GM21526 (cell line): ENCODE results near the gene SLC25A1.

Experiments
- ATAC-seq: cut with Tn5 transposase; IDR thresholded peaks from one replicate; pipeline ENCODE4 v1.9.1; 2021; ENCODE audit warnings: moderate library complexity; ENCODE audit not compliant: unreplicated experiment, low FRiP score

SLC25A1 gene

DNA sequence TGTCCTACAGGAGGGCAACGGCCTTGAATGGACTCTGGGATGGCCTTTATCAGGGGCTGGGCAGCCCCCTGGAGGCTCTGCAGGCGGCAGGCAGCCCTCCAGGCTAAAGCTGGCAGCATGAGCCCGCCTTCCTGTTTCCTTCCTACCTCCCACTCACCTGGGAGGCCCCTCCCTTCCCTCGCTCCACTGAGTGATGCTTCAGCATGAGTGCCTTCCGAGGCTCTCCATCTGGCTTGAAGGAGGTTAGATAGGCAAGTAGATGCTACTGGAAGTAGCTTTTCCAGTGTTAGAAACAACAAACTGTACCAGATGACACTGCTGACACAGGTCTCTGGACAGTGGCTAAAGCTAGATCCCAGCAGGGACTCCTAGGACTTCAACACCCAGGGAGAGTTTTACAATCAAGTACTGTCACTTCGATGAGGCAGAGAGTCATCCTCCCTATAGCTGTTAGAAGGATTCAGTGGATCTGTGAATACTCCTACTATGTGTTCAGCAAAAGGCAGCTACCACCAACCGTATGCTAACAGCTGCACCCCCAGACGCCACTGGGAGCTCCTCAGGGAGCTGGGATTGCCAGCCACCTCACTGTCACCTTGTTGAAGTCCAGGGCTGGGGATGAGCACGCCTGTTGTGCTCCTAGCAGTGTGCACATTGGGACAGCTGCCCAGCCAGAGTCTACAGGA is 4.1 kb upstream of the SLC25A1 start:
- ATAC-seq: no peak

DNA sequence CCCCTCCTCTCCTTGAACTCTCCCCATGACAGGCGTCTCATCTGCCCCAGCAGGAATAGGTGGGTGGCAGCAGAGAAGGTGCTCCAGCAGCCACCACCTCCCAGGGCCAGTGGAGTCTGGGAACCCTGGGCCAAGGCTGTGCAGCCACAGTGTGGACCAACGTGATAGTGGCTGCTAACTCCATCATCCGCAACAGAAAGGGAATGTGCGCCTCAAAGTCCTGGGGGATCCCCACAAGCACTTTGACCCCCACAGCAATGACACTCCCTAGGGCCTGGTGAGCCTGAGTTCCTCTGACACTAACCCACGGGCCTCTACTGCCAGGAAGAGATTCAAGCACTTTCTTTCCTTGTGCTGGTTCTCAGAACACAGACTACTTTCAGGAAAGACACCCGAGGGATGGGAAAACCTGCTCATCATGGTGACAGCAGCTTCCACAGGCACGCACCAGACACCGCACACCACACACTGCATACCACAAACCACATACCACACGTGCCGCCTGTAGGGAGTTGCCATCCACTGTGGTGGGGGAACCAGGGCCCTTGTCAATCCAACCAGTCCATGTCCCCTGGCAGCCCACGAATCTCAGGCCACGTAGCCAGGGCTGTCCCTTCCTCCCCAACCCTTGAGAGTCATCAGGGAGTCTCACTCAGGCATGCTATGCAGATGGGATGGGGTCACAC is 3.4 kb upstream of the SLC25A1 start:
- no peak for ATAC-seq

DNA sequence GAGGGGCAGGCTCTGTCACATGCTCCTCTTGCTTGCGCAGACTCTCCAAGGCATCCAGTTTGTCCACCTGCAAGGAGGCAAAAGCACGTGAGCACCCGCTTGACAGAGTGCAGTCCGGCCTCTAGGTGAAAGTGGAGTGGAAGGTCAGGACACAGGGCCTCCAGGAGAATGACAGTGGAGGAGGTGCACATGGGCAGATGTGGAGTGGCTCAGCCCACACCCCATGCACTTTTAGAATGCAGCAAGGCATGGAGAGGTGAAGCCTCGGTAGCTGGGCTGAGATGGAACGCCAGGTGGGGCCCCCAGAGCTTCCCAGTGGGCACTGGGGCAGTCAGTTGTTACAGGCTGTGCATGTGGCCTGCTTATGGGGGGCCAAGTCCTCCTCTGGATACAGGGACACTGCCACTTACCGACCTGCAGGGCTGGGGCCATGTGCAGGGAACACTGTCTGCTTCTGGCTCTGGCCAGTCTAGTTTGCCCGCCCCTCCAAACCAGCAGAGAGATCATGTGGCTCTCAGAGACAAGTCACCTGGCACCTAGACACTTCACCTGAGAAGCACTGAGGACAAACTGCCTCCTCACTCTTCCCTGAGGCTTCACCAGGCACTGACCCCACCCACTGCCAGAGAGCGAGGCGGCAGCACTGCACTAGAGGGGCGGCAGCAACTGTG is 2.3 kb upstream of the SLC25A1 start:
- ATAC-seq: no peak

DNA sequence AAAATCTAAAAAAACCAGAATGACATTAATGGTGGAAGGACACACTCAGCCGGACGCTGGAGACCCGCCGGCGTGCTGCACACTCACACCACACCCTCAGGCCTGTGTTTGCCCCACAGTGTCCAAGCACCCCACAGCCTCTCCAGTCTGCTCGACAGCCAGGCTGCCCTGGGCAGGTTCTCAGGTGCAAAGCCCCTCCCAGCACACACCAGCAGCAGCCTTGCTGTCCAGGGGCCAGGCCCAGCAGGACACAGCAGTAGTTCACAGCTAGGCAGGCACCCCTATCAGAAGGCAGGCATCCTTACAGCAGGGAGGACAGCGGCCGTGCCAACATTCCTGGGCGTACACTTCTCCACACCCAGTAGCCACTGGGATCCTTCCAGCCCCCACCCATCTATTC is 1.7 kb upstream of the SLC25A1 start:
- ATAC-seq: no peak

DNA sequence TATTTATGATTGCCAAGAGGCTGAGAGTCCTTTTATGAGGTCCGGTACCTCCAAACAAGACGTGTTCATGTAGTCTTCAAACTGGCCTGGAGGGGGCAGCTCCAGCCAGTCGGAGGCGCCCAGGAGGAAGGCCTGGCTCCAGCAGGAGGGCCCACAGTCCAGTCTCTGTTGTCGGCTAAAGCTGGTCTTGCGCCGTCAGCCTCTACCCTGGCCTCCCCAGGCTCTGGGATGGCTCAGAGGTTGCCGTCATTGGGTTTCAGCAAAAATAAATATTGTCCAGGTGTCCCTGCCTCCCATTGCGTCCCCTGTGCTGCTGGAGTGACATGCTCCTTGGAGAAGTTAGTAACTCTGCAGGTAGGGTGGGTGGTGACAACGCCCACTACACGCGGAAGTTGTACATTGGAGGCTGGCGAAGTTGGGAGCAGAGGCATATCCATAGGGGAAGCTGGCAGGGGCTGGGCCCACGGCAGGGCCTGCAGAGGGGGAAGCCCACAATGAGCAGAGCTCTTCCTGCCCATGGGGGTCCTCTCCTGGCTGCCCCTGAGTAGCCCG is 1.0 kb upstream of the SLC25A1 start:
- ATAC-seq: peak; percentile 39

DNA sequence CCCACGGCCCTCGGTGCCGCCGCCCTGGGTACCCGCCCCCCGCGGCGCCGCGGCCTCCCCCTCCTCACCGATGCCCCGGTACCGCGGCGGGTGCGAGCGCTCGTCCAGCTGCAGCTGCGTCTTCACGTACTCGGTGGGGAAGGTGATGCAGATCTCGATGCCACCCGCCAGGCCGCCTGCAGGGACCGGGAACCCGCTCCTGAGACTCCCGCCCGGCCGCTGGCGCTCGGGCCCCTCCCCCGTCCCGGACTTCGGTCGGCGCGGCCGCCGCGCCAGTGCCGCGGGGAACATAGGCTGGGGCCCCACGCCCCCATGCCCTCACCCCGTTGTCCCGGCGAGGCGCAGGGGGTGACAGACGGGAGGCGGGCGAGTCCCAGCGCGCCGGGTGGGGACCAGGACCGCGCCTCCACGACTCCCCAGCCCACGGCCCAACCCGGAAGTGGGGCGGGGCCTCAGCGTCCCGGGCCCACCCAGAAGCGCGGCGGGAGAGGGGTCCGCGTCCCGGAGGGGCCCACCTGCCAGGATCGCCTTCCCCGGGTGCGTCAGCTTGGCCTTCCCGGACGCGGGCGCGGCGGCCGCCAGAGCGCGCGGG is 375 bp downstream of the SLC25A1 start:
- peak; percentile 24 for ATAC-seq

DNA sequence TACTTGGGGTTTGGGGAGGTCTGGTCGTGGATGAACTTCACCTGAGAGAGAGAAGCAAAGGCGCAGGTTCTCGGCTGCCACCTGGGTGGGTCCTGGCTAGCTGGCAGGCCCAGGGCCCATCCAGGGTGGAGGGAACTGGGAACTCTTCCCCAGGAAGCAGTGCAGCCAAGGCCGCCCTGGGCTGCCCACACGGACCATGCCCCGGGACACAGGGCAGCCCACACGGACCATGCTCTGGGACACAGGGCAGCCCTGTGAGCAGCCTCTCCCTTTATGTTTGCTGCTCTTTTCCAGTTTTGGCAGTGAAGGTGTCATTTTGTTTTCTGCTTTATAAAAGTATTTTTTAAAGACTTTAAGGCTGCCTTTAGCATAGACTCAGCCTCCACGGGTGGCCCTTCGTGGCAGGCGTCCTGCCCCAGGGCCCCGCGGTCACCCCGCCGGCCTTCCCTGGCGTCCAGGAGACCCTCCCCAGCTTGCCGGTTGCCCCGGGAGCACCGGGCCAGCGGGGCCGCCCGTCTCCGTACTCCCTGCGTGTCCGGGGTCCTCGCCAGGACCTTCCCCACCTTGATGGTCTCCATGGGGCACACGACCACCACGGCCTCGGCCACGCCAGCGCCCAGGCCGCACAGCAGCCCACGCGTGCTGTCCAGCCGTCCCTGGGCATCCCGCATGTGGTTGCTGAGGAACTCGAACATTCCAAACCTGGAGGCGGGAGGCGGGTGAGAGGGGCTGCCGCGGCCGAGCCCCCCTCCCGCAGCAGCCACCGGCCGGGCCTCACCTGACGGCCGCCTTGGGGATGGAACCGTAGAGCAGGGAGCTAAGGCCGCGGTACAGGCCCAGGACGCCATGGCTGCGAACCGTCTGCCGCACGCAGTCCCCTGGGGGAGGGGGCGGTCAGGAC is 1.1 kb downstream of the SLC25A1 start:
- ATAC-seq: no peak

DNA sequence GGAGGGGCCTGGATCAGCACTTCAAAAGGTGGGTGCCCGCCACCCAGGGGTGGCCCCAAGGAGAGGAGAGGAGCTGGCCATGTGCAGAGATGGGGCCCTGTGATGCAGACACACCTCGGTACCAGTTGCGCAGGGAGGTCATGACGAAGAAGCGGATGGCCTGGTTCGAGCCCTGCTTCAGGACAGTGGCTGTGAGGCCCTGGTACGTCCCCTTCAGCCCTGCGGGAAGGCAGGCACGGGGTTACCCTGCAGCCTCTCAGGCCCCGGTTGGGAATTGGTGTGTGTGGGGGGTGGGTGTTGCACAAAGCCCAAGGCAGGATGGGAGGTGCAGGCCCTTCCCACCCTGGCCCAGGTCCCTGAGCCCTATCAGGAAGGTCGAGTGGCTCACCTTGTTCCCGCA is 1.8 kb downstream of the SLC25A1 start:
- no peak for ATAC-seq

DNA sequence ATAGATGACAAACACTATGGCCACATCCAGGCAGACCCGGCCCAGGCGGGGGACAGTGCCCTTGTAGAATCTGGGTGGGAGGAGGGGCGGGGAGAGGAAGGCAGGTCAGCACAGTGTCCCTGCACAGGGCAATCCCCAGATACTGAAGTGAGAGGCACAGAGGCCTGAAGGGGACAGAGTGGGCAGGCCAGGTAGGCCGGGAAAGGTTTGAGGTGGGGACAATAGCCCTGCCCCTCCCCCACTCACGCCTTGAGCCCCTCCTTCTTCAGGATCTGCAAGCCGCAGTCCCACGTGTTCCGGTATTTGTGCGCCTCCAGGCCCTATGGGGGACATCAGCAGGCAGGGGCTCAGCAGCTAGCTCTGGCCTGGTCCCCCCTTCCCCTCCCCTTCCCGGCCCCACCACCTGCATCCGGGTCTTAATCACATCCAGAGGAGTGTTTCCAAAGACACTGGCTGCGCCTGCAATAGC is 2.3 kb downstream of the SLC25A1 start:
- no peak for ATAC-seq

DNA sequence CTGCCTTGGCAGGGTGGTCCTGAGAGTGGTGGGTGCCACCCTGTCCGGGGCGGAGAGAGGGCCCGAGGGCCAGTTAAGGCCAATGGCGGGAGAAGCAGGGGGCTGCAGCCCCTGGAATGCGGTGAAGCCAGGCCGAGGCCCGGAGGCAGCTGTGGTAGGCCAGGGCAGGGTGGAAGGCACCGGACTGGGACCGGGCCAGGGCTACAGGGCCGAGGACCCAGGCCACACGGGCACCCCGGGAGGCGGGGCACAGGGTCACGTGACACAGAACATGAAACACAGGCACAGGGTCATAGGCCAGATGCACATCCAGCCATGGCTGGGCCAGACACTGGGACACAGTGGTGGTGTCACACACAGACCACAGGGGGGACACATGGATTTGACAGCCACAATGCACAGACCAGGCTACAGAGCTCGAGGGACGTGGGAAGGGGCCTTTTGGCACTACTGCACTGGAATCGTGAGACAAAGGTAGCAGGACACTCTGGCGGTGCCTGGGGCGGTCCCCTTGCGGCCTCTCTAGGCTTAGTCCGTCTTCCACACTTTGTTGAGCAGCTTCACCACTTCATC is 2.8 kb downstream of the SLC25A1 start:
- no peak for ATAC-seq

DNA sequence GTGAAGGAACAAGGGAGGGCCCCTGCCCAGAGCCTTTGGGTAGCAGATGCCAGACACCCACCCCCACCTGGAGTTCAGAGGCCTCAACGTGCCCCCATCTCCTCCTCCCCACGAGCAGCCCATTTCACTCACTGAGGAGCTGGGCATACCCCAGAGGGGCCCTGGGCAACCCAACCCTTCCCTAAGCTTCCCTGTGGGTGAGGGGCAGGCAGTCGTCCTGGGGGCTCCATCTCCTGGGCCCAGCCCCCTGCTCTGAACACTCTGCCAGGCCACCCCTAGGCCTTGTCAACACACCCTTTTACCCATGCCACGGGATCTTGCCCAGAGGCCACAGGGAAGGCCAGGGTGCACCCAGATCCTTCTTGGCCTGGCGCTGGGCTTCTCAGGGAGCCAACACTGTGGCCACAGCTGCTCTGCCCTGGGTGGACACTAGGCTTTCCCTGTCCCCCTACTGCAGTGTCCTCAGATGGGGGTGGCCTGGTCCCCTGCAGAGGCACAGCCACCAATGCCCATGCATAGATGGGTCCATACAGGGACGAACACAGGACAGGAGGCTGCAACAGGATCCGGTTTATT is 3.4 kb downstream of the SLC25A1 start:
- ATAC-seq: no peak

DNA sequence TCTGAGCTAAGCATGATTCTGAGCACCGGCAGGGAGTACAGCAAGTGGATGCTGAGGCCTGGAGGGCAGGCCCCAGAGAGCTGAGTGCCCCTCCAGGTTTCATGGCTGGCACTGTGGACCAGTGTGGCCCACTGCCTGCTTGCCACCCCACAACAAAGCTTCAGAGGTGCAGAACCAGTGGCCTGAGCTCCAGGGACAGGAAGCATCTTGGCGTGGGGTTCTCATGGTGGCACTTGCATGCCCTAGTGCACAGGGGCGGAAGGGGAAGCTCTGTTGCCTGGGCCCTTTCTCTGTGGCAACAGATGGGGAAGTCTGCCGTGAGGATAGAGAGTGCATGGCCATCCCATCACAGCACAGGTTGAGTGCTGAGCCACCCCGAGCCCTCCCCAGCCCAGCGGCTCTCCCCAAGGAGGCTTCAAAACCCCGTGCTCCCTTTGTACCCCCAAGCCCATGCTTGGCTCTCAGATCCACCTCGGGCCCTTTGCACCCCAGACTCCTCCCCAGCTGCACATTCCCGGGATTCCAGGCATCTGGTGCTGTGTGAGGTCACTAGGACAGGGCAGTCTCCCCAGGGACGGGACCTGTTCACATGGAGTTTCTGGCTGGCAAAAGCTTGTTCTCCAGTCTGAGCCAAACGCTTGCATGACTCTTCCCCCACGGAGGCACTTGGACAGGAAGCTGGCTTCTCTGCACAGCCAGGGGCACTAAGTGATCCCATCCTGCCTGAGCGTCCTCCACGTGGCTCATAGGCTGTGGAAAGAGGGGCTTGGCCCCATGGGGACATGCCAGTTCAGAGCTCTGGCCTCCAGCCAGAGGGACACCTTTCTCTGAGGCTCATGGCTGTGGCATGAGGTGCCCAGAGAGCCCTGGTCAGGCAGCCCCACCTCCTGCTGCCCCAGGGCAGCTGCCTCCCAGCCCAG is 4.2 kb downstream of the SLC25A1 start:
- no peak for ATAC-seq

DNA sequence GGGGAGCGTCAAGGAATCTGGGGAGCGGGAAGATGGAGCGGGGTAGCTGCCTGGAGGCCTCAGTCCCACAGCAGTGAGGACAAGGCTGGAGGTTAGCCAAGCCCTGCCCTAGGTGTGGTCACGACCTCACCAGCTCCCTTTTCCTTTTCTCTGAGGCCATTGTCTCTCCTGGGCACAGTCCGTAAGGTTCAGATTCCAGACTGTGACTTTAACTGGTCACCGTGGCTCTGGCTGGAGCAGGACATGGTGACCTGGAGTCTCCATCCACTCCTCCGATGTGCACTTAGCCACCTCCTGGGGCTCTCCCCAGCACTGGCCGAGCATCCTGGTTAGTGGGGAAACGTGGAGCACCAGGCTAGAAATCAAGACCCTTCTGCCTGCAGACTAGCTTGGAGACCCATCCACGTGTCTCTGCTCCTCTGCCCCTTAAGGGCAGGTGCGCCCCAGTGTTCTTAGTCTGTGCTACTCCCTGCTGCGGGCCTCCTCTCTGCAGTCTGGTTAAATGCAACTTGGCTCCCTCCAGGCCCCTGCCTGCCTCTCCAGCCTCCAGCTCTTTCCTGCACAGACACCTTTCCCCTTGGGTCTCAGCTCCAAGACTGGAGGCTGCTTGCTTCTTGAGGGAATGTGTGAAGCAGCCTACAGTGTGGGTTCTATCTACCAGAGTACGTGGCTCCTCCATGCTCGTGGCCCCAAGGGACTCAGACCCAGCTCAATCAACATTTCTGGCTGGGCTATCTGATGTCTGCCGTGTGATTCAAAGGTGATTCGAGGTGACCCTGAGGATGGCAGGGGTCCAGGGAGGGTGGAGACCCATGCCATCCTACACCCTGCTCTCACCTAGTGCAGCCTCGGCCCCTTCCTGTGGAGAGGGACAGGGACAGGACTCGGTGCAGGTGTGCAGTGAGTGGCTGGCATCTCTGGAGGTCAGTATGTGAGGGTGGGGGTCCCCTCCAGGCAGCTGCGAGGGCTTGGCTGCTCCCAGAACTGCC is 5.2 kb downstream of the SLC25A1 start:
- no peak for ATAC-seq

DNA sequence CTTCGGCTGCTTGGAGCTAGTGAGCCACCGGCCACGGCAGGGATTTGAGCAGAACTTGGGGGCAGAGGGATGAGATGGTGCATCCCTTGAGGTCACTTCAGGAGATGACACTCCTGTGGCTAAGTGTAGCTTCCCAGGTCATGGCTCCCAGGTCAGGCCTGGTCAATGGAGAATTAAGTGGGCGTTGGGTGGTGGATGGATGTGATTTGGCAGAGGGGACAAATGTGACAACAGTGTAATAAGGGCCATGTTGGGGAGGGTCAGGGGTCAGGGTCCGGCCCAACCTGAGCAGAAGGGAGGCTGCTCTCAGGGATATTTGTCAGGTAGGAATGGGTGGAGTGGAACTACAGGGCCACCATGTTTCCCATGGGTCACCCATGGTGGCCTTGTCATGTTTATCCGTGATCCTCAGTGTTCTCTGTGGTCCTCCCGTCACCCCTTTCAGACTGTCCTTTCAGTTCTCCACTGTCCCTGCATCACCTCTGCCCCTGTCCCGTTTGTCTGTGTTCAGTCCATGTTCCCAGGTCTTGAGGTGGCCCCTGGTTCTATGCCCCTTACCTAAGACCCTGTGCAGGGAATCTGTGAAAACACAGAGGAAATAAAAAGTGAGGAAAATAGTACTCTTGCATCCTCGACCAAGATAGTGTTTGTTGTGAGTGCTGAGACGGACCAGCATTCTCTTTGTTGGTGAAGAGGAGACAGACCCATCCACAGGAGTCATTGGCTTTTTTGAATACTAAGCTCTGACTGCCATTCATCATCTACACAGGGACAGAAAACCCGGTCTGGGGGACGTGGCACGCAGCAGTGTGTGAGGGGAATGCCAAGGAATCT is 6.1 kb downstream of the SLC25A1 start:
- no peak for ATAC-seq

DNA sequence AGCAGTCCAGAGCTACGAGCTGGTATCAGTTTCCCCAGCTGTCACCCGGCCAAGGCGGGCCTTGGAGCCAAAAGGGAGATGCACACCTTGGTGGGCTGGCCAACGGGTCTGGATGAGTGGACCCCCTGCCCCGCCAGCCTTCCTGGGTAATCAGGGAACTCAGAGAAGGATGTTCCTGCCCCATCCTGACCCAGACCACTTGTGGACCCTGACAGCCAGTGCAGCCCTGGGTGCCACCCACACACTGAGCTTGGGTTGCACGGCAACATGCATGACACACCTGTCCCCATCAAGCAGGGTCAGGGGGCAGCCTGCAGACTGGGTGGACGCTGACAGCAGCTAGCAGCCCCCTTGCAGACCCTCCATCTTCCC is 8.6 kb downstream of the SLC25A1 start:
- ATAC-seq: no peak
